Frontal cortex (tissue), 4 donors: ENCODE results near the gene FILIP1. TPM values are rescaled to one million over a fixed set of nuclear protein-coding genes. Genes with fewer than 3 reads are reported as not detected.

Experiments
- DNase-seq, 2 donors: peaks; one replicate each; pipeline ENCODE4 v3.0.0; 2012; ENCODE audit warnings: low spot score in 2 of 2
- FAIRE-seq: peaks from 2 replicates; lab custom pipeline; 2012; peaks lifted over from hg19 to GRCh38; lab: Jason Lieb, UNC
- total RNA-seq: library from RNA; depleted of rRNA; stranded (reverse); fragments of >200 nt; gene quantifications from one replicate; pipeline ENCODE4 v1.2.3, GENCODE V29; 2014
- donor health status: control.
- donor health status: control.
- donor health status: control.

FILIP1 gene
- total RNA-seq, 1 donor from 2014 or later: 2.9 TPM

GRCh38 chr6:75282706-75283105, 210.9 kb downstream of the FILIP1 start:
- no peak for FAIRE-seq

GRCh38 chr6:75281653-75282052, 211.9 kb downstream of the FILIP1 start:
- DNase-seq (no peak), FAIRE-seq (no peak)

More at GRCh38 chr6:75282706-75283105, 210.9 kb downstream of the FILIP1 start:
- no peak for DNase-seq

- FAIRE-seq (no peak), DNase-seq (no peak)
Observed at GRCh38 chr6:75280131-75280855, 213.3 kb downstream of the FILIP1 start.

- FAIRE-seq (no peak), DNase-seq (no peak)
Observed at GRCh38 chr6:75279418-75279817, 214.2 kb downstream of the FILIP1 start.

- DNase-seq (no peak), FAIRE-seq (no peak)
Observed at GRCh38 chr6:75278474-75279077, 215.0 kb downstream of the FILIP1 start.

GRCh38 chr6:75275067-75275466, 218.5 kb downstream of the FILIP1 start:
- FAIRE-seq (no peak), DNase-seq (no peak)

GRCh38 chr6:75273009-75273408, 220.6 kb downstream of the FILIP1 start:
- DNase-seq: no peak
- FAIRE-seq: no peak

- DNase-seq (no peak), FAIRE-seq (no peak)
Observed at GRCh38 chr6:75272145-75272840, 221.3 kb downstream of the FILIP1 start.

GRCh38 chr6:75268988-75269354, 224.6 kb downstream of the FILIP1 start:
- no peak for DNase-seq
- no peak for FAIRE-seq

- FAIRE-seq (no peak), DNase-seq (no peak)
Observed at GRCh38 chr6:75268121-75268987, 225.2 kb downstream of the FILIP1 start.

- DNase-seq: no peak
- FAIRE-seq: no peak
Observed at GRCh38 chr6:75267461-75267860, 226.1 kb downstream of the FILIP1 start.

GRCh38 chr6:75266716-75267291, 226.8 kb downstream of the FILIP1 start:
- peak; percentile 92 for FAIRE-seq
- peak in 1 of 2 donors; percentile 33 for DNase-seq

- FAIRE-seq (no peak), DNase-seq (no peak)
Observed at GRCh38 chr6:75263401-75263750, 230.2 kb downstream of the FILIP1 start.

- DNase-seq (no peak), FAIRE-seq (no peak)
Observed at GRCh38 chr6:75262716-75263400, 230.7 kb downstream of the FILIP1 start.

- DNase-seq (no peak), FAIRE-seq (no peak)
Observed at GRCh38 chr6:75261299-75261698, 232.3 kb downstream of the FILIP1 start.

- FAIRE-seq: no peak
- DNase-seq: no peak
Observed at GRCh38 chr6:75257343-75258087, 236.1 kb downstream of the FILIP1 start.

- no peak for FAIRE-seq
- DNase-seq: no peak
Observed at GRCh38 chr6:75250552-75250951, 243.0 kb downstream of the FILIP1 start.

- FAIRE-seq (no peak), DNase-seq (no peak)
Observed at GRCh38 chr6:75249837-75250236, 243.8 kb downstream of the FILIP1 start.

- DNase-seq (no peak), FAIRE-seq (no peak)
Observed at GRCh38 chr6:75246386-75246785, 247.2 kb downstream of the FILIP1 start.
